Sigmoid colon (tissue), 7 donors: ENCODE results near the gene NCKAP5. TPM values are rescaled to one million over a fixed set of nuclear protein-coding genes. Genes with fewer than 3 reads are reported as not detected.

Experiments used
- DNase-seq: peaks from one replicate; pipeline ENCODE4 v3.0.0-alpha.2; 2019
- H3K27ac ChIP-seq, 4 donors: fragments of 200-600 bp; sonication (generic); one replicate each; pipeline ENCODE4 v1.5.1; 2016 to 2019; ENCODE audit warnings: mild to moderate bottlenecking in 1 of 4
- H3K27me3 ChIP-seq, 3 donors: fragments of 200-600 bp; sonication (generic); one replicate each; pipeline ENCODE4 v1.5.1; 2019; ENCODE audit warnings: mild to moderate bottlenecking in 1 of 3
- H3K36me3 ChIP-seq, 4 donors: fragments of 200-600 bp; sonication (generic); one replicate each; pipeline ENCODE4 v1.5.1; 2016 to 2019
- H3K4me1 ChIP-seq, 4 donors: fragments of 200-600 bp; sonication (generic); one replicate each; pipeline ENCODE4 v1.5.1; 2017 to 2019
- H3K4me3 ChIP-seq, 4 donors: fragments of 200-600 bp; sonication (generic); one replicate each; pipeline ENCODE4 v1.5.1; 2017 to 2019; ENCODE audit warnings: mild to moderate bottlenecking in 2 of 4, moderate library complexity in 1 of 4
- H3K9me3 ChIP-seq, 4 donors: fragments of 200-600 bp in 3 of 4; sonication (generic) in 3 of 4; one replicate each; pipeline versions ENCODE4 v1.5.1 to v1.6.1; 2013 to 2019
- EP300 ChIP-seq, 4 donors: sonication (generic); formaldehyde crosslinking; IDR thresholded peaks; one replicate each; pipeline ENCODE4 v1.6.1; 2017; ENCODE audit warnings: antibody characterized with exemption in 4 of 4
- POLR2A ChIP-seq, 2 donors: fragments of 450-650 bp; IDR thresholded peaks; one replicate each; pipeline ENCODE4 v1.6.1; 2016; ENCODE audit warnings: antibody characterized with exemption in 2 of 2, mild to moderate bottlenecking in 2 of 2, moderate library complexity in 2 of 2
- POLR2AphosphoS5 ChIP-seq, 4 donors: sonication (generic); formaldehyde crosslinking; IDR thresholded peaks; one replicate each; pipeline ENCODE4 v1.6.1; 2017; ENCODE audit warnings: antibody characterized with exemption in 4 of 4
- WGBS, 2 donors: extraction: QIAGEN DNeasy Blood & Tissue Kit; methylation state at CpG; one replicate each; pipeline ENCODE4 v1.1.7; 2013; 5-methylcytosine and 5-hydroxymethylcytosine counted together
- intact Hi-C: fragments of 100-400 bp; cut with DNase I; formaldehyde crosslinking; loops from one replicate; pipeline ENCODE4 v1.15.1; 2023
- polyA plus RNA-seq, 3 donors: library from polyadenylated mRNA; stranded (reverse); fragments of 200-250 nt; gene quantifications; one replicate each; pipeline ENCODE4 v1.2.3, GENCODE V29; 2013
- total RNA-seq, 4 donors: library from RNA; depleted of rRNA; stranded (reverse); fragments of >200 nt; gene quantifications; one replicate each; pipeline ENCODE4 v1.1.0, GENCODE V29; 2016
- TF ChIP-seq, protein P1 (sequence below), 4 experiments: fragments of 450-650 bp in 3 of 4; fragments of 200-600 bp in 1 of 4; IDR thresholded peaks; one replicate each; pipeline ENCODE4 v1.5.1; 2016 to 2019; ENCODE audit warnings: antibody characterized with exemption in 4 of 4, mild to moderate bottlenecking in 3 of 4, moderate library complexity in 2 of 4
- donor health status: healthy with polysubstance abuse.
- donor health status: Bipolar disorder and iron deficiency.
- donor health status: healthy.

NCKAP5 gene
- total and polyA plus RNA-seq, 7 donors: under 0.01 to 3.7 (median 0.60) TPM

DNA sequence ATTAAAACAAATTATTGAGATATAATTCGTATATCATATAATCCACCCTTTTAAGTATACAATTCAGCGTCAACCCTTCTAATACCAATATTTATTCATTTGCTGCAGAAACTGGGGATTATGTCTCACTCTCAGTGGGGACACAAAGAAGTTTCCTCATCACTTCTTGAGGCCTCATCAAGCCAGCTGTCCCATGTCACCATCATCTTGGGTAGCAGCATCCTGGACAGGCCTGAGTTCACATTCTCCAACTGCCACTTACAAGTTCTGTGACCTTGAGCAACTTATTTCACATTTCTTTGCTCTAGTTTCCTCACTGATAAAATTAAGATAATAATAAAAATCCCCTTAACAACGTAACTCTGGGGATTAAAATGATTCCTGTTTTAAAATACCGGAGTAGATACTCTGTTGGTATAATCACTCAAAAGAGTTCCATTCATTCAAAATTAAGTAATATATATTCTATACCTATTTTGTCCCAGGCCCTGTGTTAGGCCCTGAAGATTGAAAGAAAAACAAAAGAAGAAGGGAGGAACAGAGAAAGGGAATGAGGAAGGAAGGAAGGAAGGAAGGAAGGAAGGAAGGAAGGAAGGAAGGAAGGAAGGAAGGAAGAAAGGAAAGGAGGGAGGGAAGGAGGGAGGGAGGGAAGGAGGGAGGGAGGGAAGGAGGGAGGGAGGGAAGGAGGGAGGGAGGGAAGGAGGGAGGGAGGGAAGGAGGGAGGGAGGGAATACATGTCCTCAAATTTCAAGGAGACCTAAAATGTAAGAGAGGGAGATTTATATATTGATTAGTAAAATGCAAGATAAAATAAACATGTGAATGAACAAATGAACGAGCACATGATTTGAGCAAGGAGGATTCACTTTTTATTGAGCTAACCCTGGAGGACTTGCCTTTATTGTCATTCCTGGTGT, 42.4 kb downstream of the NCKAP5 start:
- no peak overlapping the region for H3K4me3 ChIP-seq
- intact Hi-C loops: no loop called here
- DNase-seq: no peak
- no peaks in the 10 kb centered on the region for H3K9me3 ChIP-seq
- TF ChIP-seq POLR2A (IDR thresholded peaks at IDR 0.05) (no peak), POLR2AphosphoS5 (IDR thresholded peaks at IDR 0.05) (no peak), EP300 (IDR thresholded peaks at IDR 0.05) (no peak)
- TF ChIP-seq, protein P1, sequence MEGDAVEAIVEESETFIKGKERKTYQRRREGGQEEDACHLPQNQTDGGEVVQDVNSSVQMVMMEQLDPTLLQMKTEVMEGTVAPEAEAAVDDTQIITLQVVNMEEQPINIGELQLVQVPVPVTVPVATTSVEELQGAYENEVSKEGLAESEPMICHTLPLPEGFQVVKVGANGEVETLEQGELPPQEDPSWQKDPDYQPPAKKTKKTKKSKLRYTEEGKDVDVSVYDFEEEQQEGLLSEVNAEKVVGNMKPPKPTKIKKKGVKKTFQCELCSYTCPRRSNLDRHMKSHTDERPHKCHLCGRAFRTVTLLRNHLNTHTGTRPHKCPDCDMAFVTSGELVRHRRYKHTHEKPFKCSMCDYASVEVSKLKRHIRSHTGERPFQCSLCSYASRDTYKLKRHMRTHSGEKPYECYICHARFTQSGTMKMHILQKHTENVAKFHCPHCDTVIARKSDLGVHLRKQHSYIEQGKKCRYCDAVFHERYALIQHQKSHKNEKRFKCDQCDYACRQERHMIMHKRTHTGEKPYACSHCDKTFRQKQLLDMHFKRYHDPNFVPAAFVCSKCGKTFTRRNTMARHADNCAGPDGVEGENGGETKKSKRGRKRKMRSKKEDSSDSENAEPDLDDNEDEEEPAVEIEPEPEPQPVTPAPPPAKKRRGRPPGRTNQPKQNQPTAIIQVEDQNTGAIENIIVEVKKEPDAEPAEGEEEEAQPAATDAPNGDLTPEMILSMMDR (IDR thresholded peaks at IDR 0.05): no peak
- H3K27ac ChIP-seq: no peak overlapping the region
- 80 to 87% methylated on average over 5 of the region's 5 CpGs for WGBS, 2 donors
- no peaks in the 10 kb centered on the region for H3K27me3 ChIP-seq
- H3K4me1 ChIP-seq: no peaks in the 10 kb centered on the region
- H3K36me3 ChIP-seq: no peaks in the 10 kb centered on the region

DNA sequence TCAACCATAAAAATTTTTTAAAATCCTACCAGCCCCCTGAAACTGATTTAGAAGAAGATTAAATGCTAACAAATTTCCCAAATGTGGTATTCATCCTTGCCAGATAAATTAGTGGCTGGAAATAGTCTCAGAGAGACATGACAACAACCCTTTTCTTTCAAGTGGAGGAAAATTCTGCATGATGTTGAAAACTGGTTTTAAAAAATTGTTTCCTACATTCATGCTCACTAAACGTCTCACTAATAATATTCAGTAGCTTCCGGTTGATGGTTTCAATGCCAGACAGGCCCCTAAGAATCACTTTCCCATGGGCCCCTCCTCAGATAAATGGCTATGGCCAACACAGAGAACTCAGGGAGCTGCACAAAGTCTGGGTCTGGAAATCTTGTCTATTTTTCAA, 43.2 kb downstream of the NCKAP5 start:
- Histone ChIP-seq H3K27ac (no peak overlapping the region), H3K9me3 (no peaks in the 10 kb centered on the region), H3K36me3 (no peaks in the 10 kb centered on the region), H3K27me3 (no peaks in the 10 kb centered on the region), H3K4me3 (no peak overlapping the region), H3K4me1 (no peaks in the 10 kb centered on the region)
- 86 to 93% methylated on average over 2 of the region's 2 CpGs for WGBS, 2 donors
- TF ChIP-seq EP300 (IDR thresholded peaks at IDR 0.05) (no peak), POLR2AphosphoS5 (IDR thresholded peaks at IDR 0.05) (no peak)
- TF ChIP-seq, protein P1 (IDR thresholded peaks at IDR 0.05): no peak
- no peak for DNase-seq
- intact Hi-C loops: no loop called here

DNA sequence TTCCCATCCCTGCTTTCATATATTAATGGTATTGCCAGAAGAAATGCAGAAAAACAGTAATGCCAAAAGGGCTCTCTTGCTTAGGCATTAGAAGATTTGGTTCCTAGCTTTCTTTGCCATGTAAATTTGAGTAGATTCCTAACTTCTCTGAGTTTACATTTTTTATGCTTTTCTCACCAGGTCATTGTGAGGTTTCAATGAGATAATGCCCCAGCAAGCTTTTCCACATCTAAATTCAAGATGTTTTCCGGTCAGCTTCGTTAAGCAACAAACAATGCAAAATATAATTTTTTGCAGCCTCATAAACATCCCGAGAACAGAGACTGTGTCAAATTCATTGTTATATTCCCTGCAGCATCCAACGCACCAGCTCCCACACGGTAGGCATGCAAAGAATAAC, 44.9 kb downstream of the NCKAP5 start:
- H3K36me3 ChIP-seq: no peaks in the 10 kb centered on the region
- no peak overlapping the region for H3K27ac ChIP-seq
- no peaks in the 10 kb centered on the region for H3K4me1 ChIP-seq
- intact Hi-C loops: no loop called here
- TF ChIP-seq POLR2A (IDR thresholded peaks at IDR 0.05) (no peak), POLR2AphosphoS5 (IDR thresholded peaks at IDR 0.05) (no peak), EP300 (IDR thresholded peaks at IDR 0.05) (no peak)
- TF ChIP-seq, protein P1 (IDR thresholded peaks at IDR 0.05): no peak
- DNase-seq: no peak
- 78 to 88% methylated on average over 5 of the region's 5 CpGs for WGBS, 2 donors
- H3K4me3 ChIP-seq: no peak overlapping the region
- H3K9me3 ChIP-seq: no peaks in the 10 kb centered on the region
- no peaks in the 10 kb centered on the region for H3K27me3 ChIP-seq

DNA sequence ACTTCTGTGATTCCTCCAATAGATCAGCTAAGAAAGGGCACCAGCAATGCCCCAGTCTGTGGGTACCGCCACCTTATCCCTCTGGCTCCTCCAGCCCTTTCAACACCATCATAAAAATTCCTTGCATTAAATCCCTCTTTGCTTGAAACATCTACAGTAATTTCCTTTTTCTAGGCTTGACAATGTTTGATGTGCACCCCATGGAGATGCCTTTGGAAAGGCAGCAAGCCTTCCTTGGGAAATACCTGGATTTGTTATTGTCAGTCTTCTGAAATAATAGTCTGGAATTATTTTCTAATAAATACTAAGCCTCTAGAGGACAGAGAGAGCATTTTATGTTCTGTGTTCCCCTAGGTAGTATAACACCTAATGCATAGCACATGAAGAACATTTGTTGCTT, 46.1 kb downstream of the NCKAP5 start:
- H3K4me1 ChIP-seq: no peaks in the 10 kb centered on the region
- no peak overlapping the region for H3K4me3 ChIP-seq
- WGBS, 2 donors: 95% methylated on average over 1 of the region's 1 CpG
- no peaks in the 10 kb centered on the region for H3K9me3 ChIP-seq
- no peaks in the 10 kb centered on the region for H3K27me3 ChIP-seq
- DNase-seq: no peak
- TF ChIP-seq EP300 (IDR thresholded peaks at IDR 0.05) (no peak), POLR2AphosphoS5 (IDR thresholded peaks at IDR 0.05) (no peak), POLR2A (IDR thresholded peaks at IDR 0.05) (no peak)
- TF ChIP-seq, protein P1 (IDR thresholded peaks at IDR 0.05): no peak
- intact Hi-C loops: no loop called here
- no peak overlapping the region for H3K27ac ChIP-seq
- H3K36me3 ChIP-seq: no peaks in the 10 kb centered on the region
